CD4-positive, CD25-positive, alpha-beta regulatory T cell (primary cell): Measurements from ENCODE around the gene PDE4D. TPM values are rescaled to one million over a fixed set of nuclear protein-coding genes. Genes with fewer than 3 reads are reported as not detected.

Experiments
- ATAC-seq, 2 donors: fragments of 150-1000 bp; cut with Tn5 transposase; one replicate each; pipeline ENCODE4 v1.10.0; 2021; ENCODE audit warnings: low read depth in 2 of 2, moderate number of reproducible peaks in 2 of 2, moderate library complexity in 1 of 2
- DNase-seq, 3 donors: peaks; one replicate each; pipeline versions ENCODE4 v3.0.0 to v3.0.0-alpha.2; 2012 to 2022; ENCODE audit warnings: mixed read lengths in 1 of 3
- H3K27ac ChIP-seq: one replicate; pipeline ENCODE4 v1.7.0; 2013; ENCODE audit warnings: mild to moderate bottlenecking, low read length; ENCODE audit not compliant: insufficient read depth, poor library complexity, severe bottlenecking
- H3K27me3 ChIP-seq: one replicate; pipeline ENCODE4 v1.7.0; 2013; ENCODE audit warnings: low read length; ENCODE audit not compliant: control insufficient read depth, insufficient read depth
- H3K36me3 ChIP-seq: one replicate; pipeline ENCODE4 v1.7.0; 2013; ENCODE audit warnings: mild to moderate bottlenecking, low read length, moderate library complexity; ENCODE audit not compliant: control insufficient read depth, insufficient read depth
- H3K4me1 ChIP-seq: 2 replicates; pipeline ENCODE4 v1.7.0; 2013; ENCODE audit warnings: mild to moderate bottlenecking, low read length; ENCODE audit not compliant: insufficient read depth, control insufficient read depth, poor library complexity, severe bottlenecking
- H3K4me3 ChIP-seq: one replicate; pipeline ENCODE4 v1.7.0; 2013; ENCODE audit warnings: low read depth, mild to moderate bottlenecking, low read length, moderate library complexity
- H3K9me3 ChIP-seq, 2 experiments: 1 replicate in 1 of 2; 2 replicates in 1 of 2; pipeline ENCODE4 v1.7.0; 2013; ENCODE audit warnings: low read length in 2 of 2, mild to moderate bottlenecking in 1 of 2, moderate library complexity in 1 of 2; ENCODE audit not compliant: control insufficient read depth in 2 of 2
- H3K27ac Mint-ChIP-seq, 3 donors: one replicate each; pipeline ENCODE4 v1.8.0; 2020 to 2022; ENCODE audit warnings: mild to moderate bottlenecking in 3 of 3, mixed read lengths in 3 of 3, moderate library complexity in 2 of 3
- H3K27me3 Mint-ChIP-seq: one replicate; pipeline ENCODE4 v1.8.0; 2022; ENCODE audit warnings: mild to moderate bottlenecking, mixed read lengths
- H3K36me3 Mint-ChIP-seq: one replicate; pipeline ENCODE4 v1.8.0; 2020; ENCODE audit warnings: mixed read lengths
- H3K4me1 Mint-ChIP-seq, 4 donors: one replicate each; pipeline ENCODE4 v1.8.0; 2020 to 2022; ENCODE audit warnings: mixed read lengths in 4 of 4, mild to moderate bottlenecking in 1 of 4
- H3K4me3 Mint-ChIP-seq, 4 donors: one replicate each; pipeline ENCODE4 v1.8.0; 2020 to 2022; ENCODE audit warnings: mild to moderate bottlenecking in 4 of 4, mixed read lengths in 4 of 4, moderate library complexity in 3 of 4
- H3K9me3 Mint-ChIP-seq, 7 donors: one replicate each; pipeline ENCODE4 v1.8.0; 2020 to 2022; ENCODE audit warnings: mixed read lengths in 7 of 7, mild to moderate bottlenecking in 3 of 7, moderate library complexity in 2 of 7
- polyA plus RNA-seq, 4 donors: library from polyadenylated mRNA; unstranded; fragments of 300-500 nt; fragmentation: Illumina TruSeq; gene quantifications; one replicate each; pipeline ENCODE4 v1.2.3, GENCODE V29; 2021
- total RNA-seq: library from RNA; stranded (reverse); gene quantifications from one replicate; pipeline ENCODE4 v1.2.3, GENCODE V29; 2022

PDE4D gene
- total and polyA plus RNA-seq, 5 donors from 2014 or later = 2.1 to 39.9 (median 4.8) TPM

DNA sequence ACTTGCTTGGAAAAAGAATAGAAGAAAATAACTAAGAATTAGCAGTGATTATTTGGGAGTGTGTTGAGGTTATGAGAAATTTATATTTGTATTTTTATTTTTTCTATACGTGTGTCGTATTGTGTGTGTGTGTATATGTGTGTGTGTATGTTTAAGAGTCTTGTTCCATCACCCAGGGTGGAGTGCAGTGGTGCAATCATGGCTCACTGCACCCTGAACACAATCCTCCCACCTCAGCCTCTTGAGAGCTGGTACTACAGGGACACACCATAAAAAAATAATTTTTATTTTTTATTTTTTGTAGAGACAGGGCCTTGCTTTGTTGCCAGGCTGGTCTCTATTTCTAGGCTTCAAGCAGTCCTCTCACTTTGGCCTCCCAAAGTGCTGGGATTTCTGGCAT is 643.8 kb downstream of the PDE4D start:
- no peaks in the 10 kb centered on the region for H3K4me1 ChIP-seq
- H3K4me3 Mint-ChIP-seq = no peak overlapping the region
- H3K9me3 ChIP-seq = no peaks in the 10 kb centered on the region
- DNase-seq = no peak
- H3K27me3 ChIP-seq = peaks cover 1% of the 10 kb centered on the region
- H3K36me3 Mint-ChIP-seq = no peaks in the 10 kb centered on the region
- no peak overlapping the region for H3K27ac ChIP-seq
- H3K27me3 Mint-ChIP-seq = peaks cover 10% of the 10 kb centered on the region
- H3K4me1 Mint-ChIP-seq = no peaks in the 10 kb centered on the region
- peaks cover 0 to 2% (median 0%) of the 10 kb centered on the region in 7 donors for H3K9me3 Mint-ChIP-seq
- H3K4me3 ChIP-seq = no peak overlapping the region
- no peak for ATAC-seq
- H3K36me3 ChIP-seq = no peaks in the 10 kb centered on the region
- H3K27ac Mint-ChIP-seq = no peak overlapping the region

DNA sequence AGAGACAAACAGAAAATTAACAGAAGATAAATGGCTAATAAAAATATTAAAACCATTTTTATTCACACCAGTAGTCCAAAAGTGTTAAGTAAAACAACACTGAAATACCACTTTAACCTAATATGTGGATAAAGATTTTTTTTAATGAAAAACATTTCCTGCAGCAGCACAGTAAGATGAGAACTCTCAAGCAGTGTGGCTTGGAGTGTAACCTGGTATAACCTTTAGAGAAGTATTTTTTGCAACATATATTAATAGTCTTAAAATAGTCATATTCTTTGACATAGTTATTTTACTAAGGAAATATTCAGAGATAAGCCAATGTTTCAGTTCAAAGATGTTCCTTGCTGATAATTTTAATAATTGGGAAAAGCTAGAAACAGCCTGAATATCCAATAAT is 644.4 kb downstream of the PDE4D start:
- H3K36me3 Mint-ChIP-seq = no peaks in the 10 kb centered on the region
- H3K4me3 Mint-ChIP-seq = no peak overlapping the region
- Histone ChIP-seq H3K9me3 (no peaks in the 10 kb centered on the region), H3K4me1 (no peaks in the 10 kb centered on the region), H3K27ac (no peak overlapping the region), H3K4me3 (no peak overlapping the region), H3K36me3 (no peaks in the 10 kb centered on the region), H3K27me3 (peaks cover 1% of the 10 kb centered on the region)
- H3K27me3 Mint-ChIP-seq = peaks cover 7% of the 10 kb centered on the region
- no peaks in the 10 kb centered on the region for H3K4me1 Mint-ChIP-seq
- peaks cover 0 to 2% (median 0%) of the 10 kb centered on the region in 7 donors for H3K9me3 Mint-ChIP-seq
- ATAC-seq (no peak), DNase-seq (no peak)
- H3K27ac Mint-ChIP-seq = no peak overlapping the region

- Histone ChIP-seq H3K27ac (no peak overlapping the region), H3K4me3 (no peak overlapping the region), H3K4me1 (no peaks in the 10 kb centered on the region), H3K36me3 (no peaks in the 10 kb centered on the region), H3K9me3 (no peaks in the 10 kb centered on the region), H3K27me3 (peaks cover 1% of the 10 kb centered on the region)
- Mint-ChIP-seq H3K4me3 (no peak overlapping the region), H3K27ac (no peak overlapping the region), H3K4me1 (no peaks in the 10 kb centered on the region), H3K36me3 (no peaks in the 10 kb centered on the region), H3K9me3 (peaks cover 0 to 2% (median 0%) of the 10 kb centered on the region in 7 donors), H3K27me3 (peaks cover 5% of the 10 kb centered on the region)
- DNase-seq (no peak), ATAC-seq (no peak)
Measured at GRCh38 chr5:59246882-59247281, 646.6 kb downstream of the PDE4D start.

DNA sequence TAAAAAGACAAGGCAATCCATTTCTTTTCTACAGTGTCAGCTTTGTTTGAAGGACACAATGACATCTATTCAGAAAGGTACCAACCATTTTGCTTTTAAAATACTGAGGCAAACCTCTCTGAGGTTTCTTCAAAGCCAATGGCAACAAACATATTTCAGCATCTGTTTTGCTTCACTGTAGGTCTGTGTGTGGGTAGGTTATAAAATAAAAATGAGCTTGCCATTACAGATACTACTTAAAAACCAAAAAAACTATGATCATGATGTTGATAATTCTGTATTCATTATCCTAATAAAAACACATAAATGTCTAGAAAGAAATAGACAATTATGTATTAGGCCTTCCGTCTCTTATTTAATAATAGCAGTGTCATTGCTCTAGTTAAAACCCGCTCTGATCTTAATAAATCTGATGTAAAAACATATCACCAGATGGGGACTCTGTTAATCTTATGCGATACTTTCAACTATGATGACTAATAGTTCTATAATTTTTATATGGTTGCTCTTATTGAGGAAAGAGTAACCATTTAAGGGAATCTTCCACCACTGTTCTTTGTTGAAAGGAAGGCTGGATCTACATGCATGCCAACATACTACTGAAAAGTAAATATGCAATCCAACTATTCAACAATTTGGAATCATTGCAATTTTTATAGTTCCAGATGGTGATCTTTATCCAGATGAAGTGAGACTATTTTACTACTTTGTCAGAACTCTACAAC is 647.2 kb downstream of the PDE4D start:
- no peak overlapping the region for H3K4me3 Mint-ChIP-seq
- no peak for DNase-seq
- H3K27me3 Mint-ChIP-seq = peaks cover 5% of the 10 kb centered on the region
- no peaks in the 10 kb centered on the region for H3K36me3 Mint-ChIP-seq
- Histone ChIP-seq H3K36me3 (no peaks in the 10 kb centered on the region), H3K4me1 (no peaks in the 10 kb centered on the region), H3K4me3 (no peak overlapping the region), H3K27ac (no peak overlapping the region), H3K27me3 (peaks cover 1% of the 10 kb centered on the region), H3K9me3 (no peaks in the 10 kb centered on the region)
- ATAC-seq = no peak
- H3K27ac Mint-ChIP-seq = no peak overlapping the region
- H3K4me1 Mint-ChIP-seq = no peaks in the 10 kb centered on the region
- H3K9me3 Mint-ChIP-seq = peaks cover 0 to 2% (median 0%) of the 10 kb centered on the region in 7 donors

DNA sequence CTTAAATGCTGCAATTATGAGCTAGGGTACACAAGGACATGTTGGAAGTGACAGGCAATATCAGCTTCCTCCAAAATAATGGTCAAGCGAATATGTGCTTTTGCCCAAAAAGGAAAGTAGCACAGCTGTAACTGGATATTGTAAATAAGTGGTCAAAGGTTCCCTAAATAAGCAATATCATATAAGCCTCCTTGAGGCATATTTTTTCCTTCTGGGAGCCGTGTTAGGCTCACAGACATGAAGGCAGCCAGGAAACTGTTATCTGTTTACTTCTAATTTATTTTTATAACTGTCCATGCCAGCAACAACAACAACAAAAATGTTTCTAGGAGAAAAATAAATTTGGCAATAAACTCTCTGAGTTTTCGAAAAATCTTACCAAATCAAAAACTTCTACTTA is 648.3 kb downstream of the PDE4D start:
- no peak for DNase-seq
- H3K27ac ChIP-seq = no peak overlapping the region
- H3K4me1 ChIP-seq = no peaks in the 10 kb centered on the region
- H3K27me3 ChIP-seq = peaks cover 1% of the 10 kb centered on the region
- Mint-ChIP-seq H3K27ac (no peak overlapping the region), H3K36me3 (no peaks in the 10 kb centered on the region), H3K9me3 (peaks cover 0 to 2% (median 0%) of the 10 kb centered on the region in 7 donors), H3K4me1 (no peaks in the 10 kb centered on the region), H3K4me3 (no peak overlapping the region), H3K27me3 (peaks cover 5% of the 10 kb centered on the region)
- no peak overlapping the region for H3K4me3 ChIP-seq
- H3K9me3 ChIP-seq = no peaks in the 10 kb centered on the region
- no peaks in the 10 kb centered on the region for H3K36me3 ChIP-seq
- no peak for ATAC-seq

DNA sequence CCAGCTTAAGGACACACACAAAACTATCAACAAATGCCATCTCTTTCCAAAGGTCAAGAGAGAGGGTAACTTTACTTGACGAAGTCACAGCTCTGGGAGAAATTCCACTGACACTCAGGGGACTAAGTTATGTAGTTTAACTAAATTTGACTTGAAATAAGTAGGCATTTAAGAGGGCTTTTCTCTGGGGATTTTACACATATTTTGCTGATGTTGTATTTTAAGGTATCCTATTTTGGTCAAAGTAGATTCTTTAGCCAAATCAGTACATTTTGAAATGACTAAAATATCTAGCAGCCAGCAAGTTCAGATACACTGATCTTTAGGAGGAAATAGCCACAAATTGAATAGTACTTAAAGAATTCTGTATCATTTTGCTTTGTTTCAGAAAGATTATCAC is 652.0 kb downstream of the PDE4D start:
- DNase-seq = no peak
- H3K4me1 ChIP-seq = no peaks in the 10 kb centered on the region
- ATAC-seq = no peak
- H3K36me3 ChIP-seq = no peaks in the 10 kb centered on the region
- no peak overlapping the region for H3K27ac ChIP-seq
- Mint-ChIP-seq H3K4me1 (peaks cover 6 to 15% (median 12%) of the 10 kb centered on the region in 4 donors), H3K27ac (no peak overlapping the region), H3K27me3 (no peaks in the 10 kb centered on the region), H3K4me3 (no peak overlapping the region), H3K9me3 (no peaks in the 10 kb centered on the region), H3K36me3 (no peaks in the 10 kb centered on the region)
- H3K4me3 ChIP-seq = no peak overlapping the region
- H3K27me3 ChIP-seq = no peaks in the 10 kb centered on the region
- no peaks in the 10 kb centered on the region for H3K9me3 ChIP-seq

DNA sequence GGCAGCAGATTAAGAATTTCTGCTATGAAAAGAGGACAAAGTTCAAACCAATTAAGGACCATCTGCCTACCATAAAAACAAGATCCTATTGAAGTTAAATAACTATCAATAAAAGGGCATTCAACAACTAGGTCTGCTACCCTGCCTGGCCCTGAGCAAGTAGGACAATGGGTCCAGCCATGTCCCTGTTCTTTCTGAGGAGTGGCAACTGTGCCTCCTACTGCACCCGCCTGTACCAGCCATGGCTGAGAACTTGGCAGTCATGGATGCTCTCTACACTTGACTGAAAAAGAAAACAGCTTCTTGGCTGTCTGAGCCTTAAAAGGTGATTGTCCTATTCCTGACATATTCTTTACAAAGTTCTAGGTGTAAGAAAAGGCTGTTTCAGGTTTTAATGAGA is 652.4 kb downstream of the PDE4D start:
- no peak for ATAC-seq
- H3K27me3 Mint-ChIP-seq = no peaks in the 10 kb centered on the region
- H3K9me3 Mint-ChIP-seq = no peaks in the 10 kb centered on the region
- H3K36me3 Mint-ChIP-seq = no peaks in the 10 kb centered on the region
- DNase-seq = no peak
- Histone ChIP-seq H3K36me3 (no peaks in the 10 kb centered on the region), H3K27me3 (no peaks in the 10 kb centered on the region), H3K9me3 (no peaks in the 10 kb centered on the region), H3K27ac (no peak overlapping the region), H3K4me3 (no peak overlapping the region), H3K4me1 (no peaks in the 10 kb centered on the region)
- H3K27ac Mint-ChIP-seq = no peak overlapping the region
- H3K4me1 Mint-ChIP-seq = peaks cover 6 to 15% (median 12%) of the 10 kb centered on the region in 4 donors
- no peak overlapping the region for H3K4me3 Mint-ChIP-seq
